ENCODE results near the gene C2orf81. TPM values are rescaled to one million over a fixed set of nuclear protein-coding genes. Genes with fewer than 3 reads are reported as not detected.

Gene C2orf81
- total RNA-seq, 1 experiment from 2014 or later, result 2.4 TPM

- Histone ChIP-seq H3K36me3 (ENCODE audit: low read depth, low read length) (peaks cover 16% of the 10 kb centered on the region; the same call in 1 of the 2 replicates), H4K20me1 (ENCODE audit: low read length) (peaks cover 30% of the 10 kb centered on the region), H3F3A (ENCODE audit: low read length, unreplicated experiment) (no peaks in the 10 kb centered on the region), H3K4me3 (ENCODE audit: low read length) (no peak overlapping the region), H3K4me2 (ENCODE audit: low read length) (no peak overlapping the region), H3K9ac (ENCODE audit: low read length) (no peak overlapping the region), H3K9me3 (ENCODE audit: low read length) (no peaks in the 10 kb centered on the region), H3K79me2 (ENCODE audit: low read length) (peaks cover 89% of the 10 kb centered on the region), H3K27me3 (ENCODE audit: low read length) (no peaks in the 10 kb centered on the region), H2AFZ (ENCODE audit: low read length) (no peak overlapping the region), H3K27ac (ENCODE audit: low read length) (no peak overlapping the region), H3K4me1 (ENCODE audit: insufficient read depth, low read length) (peaks cover 21% of the 10 kb centered on the region), H3K9me2 (replicated peaks; ENCODE audit: low read length) (no peaks in the 10 kb centered on the region)
- CTCF ChIA-PET, result no interaction called here
- no TSS peak for BruUV-seq (replicated peaks)
- POLR2A ChIA-PET (ENCODE audit: unreplicated experiment), result no interaction called here
- TF ChIP-seq EZH2 (IDR thresholded peaks at IDR 0.05; ENCODE audit: low read length, unreplicated experiment), result no peak
- TF ChIP-seq, protein P1, sequence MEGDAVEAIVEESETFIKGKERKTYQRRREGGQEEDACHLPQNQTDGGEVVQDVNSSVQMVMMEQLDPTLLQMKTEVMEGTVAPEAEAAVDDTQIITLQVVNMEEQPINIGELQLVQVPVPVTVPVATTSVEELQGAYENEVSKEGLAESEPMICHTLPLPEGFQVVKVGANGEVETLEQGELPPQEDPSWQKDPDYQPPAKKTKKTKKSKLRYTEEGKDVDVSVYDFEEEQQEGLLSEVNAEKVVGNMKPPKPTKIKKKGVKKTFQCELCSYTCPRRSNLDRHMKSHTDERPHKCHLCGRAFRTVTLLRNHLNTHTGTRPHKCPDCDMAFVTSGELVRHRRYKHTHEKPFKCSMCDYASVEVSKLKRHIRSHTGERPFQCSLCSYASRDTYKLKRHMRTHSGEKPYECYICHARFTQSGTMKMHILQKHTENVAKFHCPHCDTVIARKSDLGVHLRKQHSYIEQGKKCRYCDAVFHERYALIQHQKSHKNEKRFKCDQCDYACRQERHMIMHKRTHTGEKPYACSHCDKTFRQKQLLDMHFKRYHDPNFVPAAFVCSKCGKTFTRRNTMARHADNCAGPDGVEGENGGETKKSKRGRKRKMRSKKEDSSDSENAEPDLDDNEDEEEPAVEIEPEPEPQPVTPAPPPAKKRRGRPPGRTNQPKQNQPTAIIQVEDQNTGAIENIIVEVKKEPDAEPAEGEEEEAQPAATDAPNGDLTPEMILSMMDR (conservative IDR thresholded peaks at IDR 0.05; ENCODE audit: low read depth, low read length), result no peak
- no peak for TF ChIP-seq EZH2phosphoT487 (IDR thresholded peaks at IDR 0.05; ENCODE audit: borderline replicate concordance, low read length)
- DNase-seq (no peak), ATAC-seq (no peak)
- intact Hi-C loops (cut with micrococcal nuclease), result no loop called here
These were observed 15.7 kb upstream of the C2orf81 start for GRCh38 chr2:74436848-74437695.

DNA sequence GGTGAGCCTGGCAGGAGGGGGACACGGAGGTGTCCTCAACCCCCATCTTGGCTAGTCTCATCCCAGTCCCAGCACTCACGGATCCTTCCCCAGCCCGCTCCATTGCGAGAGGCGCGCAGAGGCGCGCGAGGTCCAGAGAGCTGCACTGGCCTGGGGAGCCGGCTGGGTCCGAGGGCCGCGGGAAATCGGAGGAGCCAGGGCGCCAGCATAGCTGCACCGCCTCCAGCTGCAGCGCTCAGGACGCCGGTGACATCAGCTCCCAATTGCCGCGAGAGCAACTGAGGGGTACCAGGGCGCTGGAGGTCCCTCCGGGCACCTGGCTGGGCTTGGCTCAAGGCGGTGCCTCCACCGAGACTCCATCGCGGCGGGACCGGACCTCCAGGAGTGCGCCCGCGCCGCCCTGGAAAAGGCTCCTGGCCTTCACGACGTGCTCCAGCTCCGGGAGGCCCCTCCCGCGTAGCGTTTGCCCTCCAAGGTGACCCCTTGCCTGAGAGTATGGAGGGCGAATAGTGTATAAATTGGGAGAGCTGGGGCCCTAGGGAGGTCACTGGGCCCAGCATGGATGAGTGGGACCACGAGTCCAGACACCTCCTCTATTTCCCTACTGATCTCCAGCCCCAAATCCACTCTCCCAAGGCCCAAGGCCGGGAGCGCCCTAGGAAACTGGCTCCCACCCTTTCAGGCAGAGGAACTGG is 14.8 kb upstream of the C2orf81 start:
- H4K20me1 ChIP-seq (ENCODE audit: low read length), result peaks cover 32% of the 10 kb centered on the region
- no peak overlapping the region for H3K4me3 ChIP-seq (ENCODE audit: low read length)
- no peak overlapping the region for H3K9ac ChIP-seq (ENCODE audit: low read length)
- no peaks in the 10 kb centered on the region for H3F3A ChIP-seq (ENCODE audit: low read length, unreplicated experiment)
- peaks cover 88% of the 10 kb centered on the region for H3K79me2 ChIP-seq (ENCODE audit: low read length)
- POLR2A ChIA-PET (ENCODE audit: unreplicated experiment), result no interaction called here
- H2AFZ ChIP-seq (ENCODE audit: low read length), result no peak overlapping the region
- intact Hi-C loops (cut with micrococcal nuclease), result no loop called here
- H3K9me3 ChIP-seq (ENCODE audit: low read length), result no peaks in the 10 kb centered on the region
- H3K27ac ChIP-seq (ENCODE audit: low read length), result no peak overlapping the region
- ATAC-seq, result no peak
- peaks cover 23% of the 10 kb centered on the region; the same call in 1 of the 2 replicates for H3K36me3 ChIP-seq (ENCODE audit: low read depth, low read length)
- no peak overlapping the region for H3K4me2 ChIP-seq (ENCODE audit: low read length)
- BruUV-seq (replicated peaks), result no TSS peak
- no peak for TF ChIP-seq EZH2 (IDR thresholded peaks at IDR 0.05; ENCODE audit: low read length, unreplicated experiment)
- TF ChIP-seq EZH2phosphoT487 (IDR thresholded peaks at IDR 0.05; ENCODE audit: borderline replicate concordance, low read length), result no peak
- TF ChIP-seq, protein P1 (conservative IDR thresholded peaks at IDR 0.05; ENCODE audit: low read depth, low read length), result no peak
- CTCF ChIA-PET, result no interaction called here
- H3K27me3 ChIP-seq (ENCODE audit: low read length), result no peaks in the 10 kb centered on the region
- DNase-seq, result no peak
- H3K9me2 ChIP-seq (replicated peaks; ENCODE audit: low read length), result no peaks in the 10 kb centered on the region
- H3K4me1 ChIP-seq (ENCODE audit: insufficient read depth, low read length), result peaks cover 21% of the 10 kb centered on the region

- no TSS peak for BruUV-seq (replicated peaks)
- Histone ChIP-seq H3K79me2 (ENCODE audit: low read length) (peaks cover 30% of the 10 kb centered on the region), H3K4me2 (ENCODE audit: low read length) (no peak overlapping the region), H2AFZ (ENCODE audit: low read length) (no peak overlapping the region), H3K9me3 (ENCODE audit: low read length) (no peaks in the 10 kb centered on the region), H3K9ac (ENCODE audit: low read length) (no peak overlapping the region), H3K27ac (ENCODE audit: low read length) (no peak overlapping the region), H3K4me1 (ENCODE audit: insufficient read depth, low read length) (no peaks in the 10 kb centered on the region), H3K4me3 (ENCODE audit: low read length) (no peak overlapping the region), H3K9me2 (replicated peaks; ENCODE audit: low read length) (no peaks in the 10 kb centered on the region), H3F3A (ENCODE audit: low read length, unreplicated experiment) (no peaks in the 10 kb centered on the region), H4K20me1 (ENCODE audit: low read length) (peaks cover 8% of the 10 kb centered on the region), H3K36me3 (ENCODE audit: low read depth, low read length) (peaks cover 40% of the 10 kb centered on the region), H3K27me3 (ENCODE audit: low read length) (no peaks in the 10 kb centered on the region)
- no peak for DNase-seq
- ChIA-PET POLR2A (ENCODE audit: unreplicated experiment) (no interaction called here), CTCF (no interaction called here)
- ATAC-seq, result no peak
- TF ChIP-seq, protein P1 (conservative IDR thresholded peaks at IDR 0.05; ENCODE audit: low read depth, low read length), result no peak
- TF ChIP-seq EZH2phosphoT487 (IDR thresholded peaks at IDR 0.05; ENCODE audit: borderline replicate concordance, low read length) (no peak), EZH2 (IDR thresholded peaks at IDR 0.05; ENCODE audit: low read length, unreplicated experiment) (no peak)
- intact Hi-C loops (cut with micrococcal nuclease), result no loop called here
These were observed 9.1 kb upstream of the C2orf81 start for GRCh38 chr2:74430502-74430901.
